ENCODE data around the gene ST14.

GRCh38 chr11:130156108-130157022, 3.2 kb upstream of the ST14 start:
- TF ChIP-seq POLR2AphosphoS5 (IDR thresholded peaks at IDR 0.05; ENCODE audit: borderline replicate concordance, low read depth, low read length) = no peak
- no peak for TF ChIP-seq EZH2 (IDR thresholded peaks at IDR 0.05)

Data from SK-N-MC (cell line).